Endothelial cell of hepatic sinusoid (primary cell): ENCODE measurements around the gene DHRS1.

Source experiments
- in situ Hi-C: cut with HindIII; loops from 2 replicates; pipeline ENCODE4 v1.10.0; 2017; ENCODE audit warnings: low sequenced_read_pairs

Gene DHRS1

DNA sequence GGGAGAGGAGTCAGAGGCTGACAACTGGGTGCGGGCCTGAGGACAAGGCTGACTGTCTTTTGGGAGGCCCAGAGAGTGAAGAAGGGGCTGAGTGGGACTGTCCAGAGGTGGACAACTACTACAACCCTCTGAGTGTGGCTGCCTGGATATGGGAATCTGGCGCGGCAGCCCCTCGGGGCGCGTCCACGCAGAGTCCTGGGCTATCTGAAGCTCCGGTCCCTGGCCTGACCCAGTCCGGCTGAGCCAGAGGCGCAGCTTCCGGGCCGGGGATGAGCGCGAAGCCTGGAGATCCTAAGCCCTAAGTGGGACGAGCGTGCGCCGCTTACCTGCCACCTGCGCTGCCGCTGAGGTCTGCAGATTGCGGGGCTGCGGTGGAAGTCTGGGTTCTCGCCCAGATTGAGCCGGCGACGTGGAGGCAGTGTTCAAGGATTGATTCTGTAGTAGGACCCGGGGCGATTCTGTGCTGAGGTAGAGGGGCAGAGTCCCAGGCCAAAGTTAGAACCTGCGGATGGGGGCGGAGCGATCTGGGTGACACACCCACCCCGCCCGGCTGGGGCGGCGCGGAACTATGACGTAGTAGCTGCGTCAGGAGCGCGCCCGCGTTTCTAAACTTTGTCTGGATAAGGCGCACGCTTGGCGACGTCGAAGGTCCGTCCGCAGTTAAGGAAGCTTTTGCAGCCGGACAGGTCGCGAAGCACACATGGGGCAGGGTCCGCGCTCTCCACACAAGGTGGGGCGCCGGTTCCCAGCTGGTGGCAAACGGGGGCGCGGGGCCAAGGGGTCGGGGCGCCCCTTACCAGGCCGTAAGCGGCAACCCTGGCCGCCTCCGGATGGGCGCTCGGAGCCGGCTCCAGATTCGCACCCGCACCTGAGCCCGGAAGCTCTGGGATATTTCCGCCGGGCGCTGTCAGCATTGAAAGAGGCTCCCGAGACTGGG lies at the start of gene DHRS1, which contains the start of gene NOP9:
DHRS1 (minus strand) TSS at position 526 of the 937 bp plus-strand sequence. CDS start 674 bp downstream, outside the sequence.
NOP9 (plus strand) TSS at position 596 of the 937 bp plus-strand sequence; CDS start at position 701, 105 bp downstream.
- in situ Hi-C loops, result loop anchor here (5.0 to 10.0 kb wide), 2 partner anchors 37 to 95 kb away; partner anchors contain the start of genes TGM1 and TSSK4

DNA sequence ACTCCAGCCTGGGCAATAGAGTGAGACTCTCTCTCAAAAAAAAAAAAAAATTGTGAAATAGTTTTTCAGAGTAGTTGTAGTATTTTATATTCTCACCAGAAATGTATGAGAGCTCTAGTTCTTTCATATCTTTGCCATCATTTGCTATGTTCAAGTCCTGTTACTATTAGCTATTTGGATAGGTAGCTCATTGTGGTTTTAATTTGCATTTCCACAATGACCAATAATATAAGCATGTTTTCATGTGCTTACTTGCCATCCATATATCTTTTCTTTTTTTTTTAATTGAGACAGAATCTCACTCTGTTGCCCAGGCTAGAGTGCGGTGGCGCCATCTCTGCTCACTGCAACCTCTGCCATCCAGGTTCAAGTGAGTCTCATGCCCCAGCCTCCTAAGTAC lies 48.6 kb upstream of the DHRS1 start:
- in situ Hi-C loops, result no loop called here

GRCh38 chr14:24347134-24347533 lies 47.6 kb upstream of the DHRS1 start:
- in situ Hi-C loops, result no loop called here

DNA sequence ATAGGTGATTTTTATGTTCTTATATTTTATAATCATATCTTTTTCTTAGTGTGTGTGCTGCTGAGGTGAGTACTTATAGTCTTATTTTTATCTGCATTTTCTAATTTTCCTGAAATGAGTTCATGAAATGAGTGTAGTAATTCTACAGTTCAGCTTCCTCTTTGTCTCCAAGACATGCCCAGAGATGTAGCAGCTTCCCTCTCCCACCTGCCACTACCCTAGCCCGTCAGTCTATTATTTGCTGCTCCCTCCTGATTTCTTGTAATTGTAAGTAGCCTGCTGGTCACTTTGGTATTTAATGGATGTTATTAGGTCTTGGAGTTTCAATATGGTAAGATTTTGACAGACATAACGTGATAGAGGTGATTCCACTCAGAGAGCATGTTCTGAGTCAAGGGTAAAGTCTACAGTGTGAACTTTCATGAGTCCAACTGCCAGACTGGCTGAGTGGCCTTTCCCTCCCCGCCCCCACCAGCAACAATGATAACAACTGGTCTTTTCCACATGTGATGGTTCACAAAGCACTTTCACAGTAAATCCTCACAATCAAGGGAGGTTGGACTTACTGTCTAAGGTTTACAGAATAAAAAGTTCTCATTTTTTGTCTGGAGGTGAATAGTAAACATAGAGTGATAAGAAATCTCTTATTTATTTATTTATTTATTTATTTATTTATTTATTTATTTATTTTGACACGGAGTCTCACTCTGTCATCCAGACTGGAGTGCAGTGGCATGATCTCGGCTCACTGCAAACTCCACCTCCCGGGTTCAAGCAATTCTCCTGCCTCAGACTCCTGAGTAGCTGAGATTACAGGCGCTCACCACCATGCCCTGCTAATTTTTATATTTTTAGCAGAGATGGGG lies 44.4 kb upstream of the DHRS1 start:
- in situ Hi-C loops, result no loop called here

DNA sequence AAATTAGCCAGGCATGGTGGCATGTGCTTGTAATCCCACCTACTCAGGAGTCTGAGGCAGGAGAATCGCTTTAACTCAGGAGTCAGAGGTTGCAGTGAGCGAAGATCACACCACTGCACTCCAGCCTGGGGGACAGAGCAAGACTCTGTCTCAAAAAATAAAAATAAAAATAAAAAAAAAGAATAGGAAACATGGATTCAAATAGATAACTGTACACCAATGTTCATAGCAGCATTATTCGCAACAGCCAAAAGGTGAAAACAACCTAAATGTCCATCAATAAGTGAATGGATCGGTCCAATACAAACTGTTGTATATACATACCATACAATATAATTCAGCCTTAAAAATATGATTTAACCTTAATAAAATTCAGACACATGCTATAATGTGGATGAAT lies 43.3 kb upstream of the DHRS1 start:
- in situ Hi-C loops, result no loop called here

DNA sequence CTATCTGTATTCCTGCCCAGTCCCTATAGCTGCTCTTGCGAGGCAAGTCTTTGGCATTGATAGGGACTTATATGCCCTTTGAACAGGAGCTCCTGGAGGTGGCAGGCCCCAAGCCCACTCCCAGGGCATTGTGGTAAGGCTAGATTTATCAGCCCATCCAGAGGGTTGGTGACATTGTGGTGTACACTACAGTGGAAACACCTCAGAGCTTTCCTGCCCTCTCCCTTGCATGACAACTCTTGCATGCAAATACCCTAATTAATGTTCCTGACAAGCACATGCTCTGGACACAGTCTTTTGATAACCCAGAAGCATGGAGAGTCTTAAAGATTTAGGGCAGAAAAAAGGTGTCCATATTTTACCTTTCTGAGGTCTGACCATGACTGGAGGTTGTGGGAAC lies 41.0 kb upstream of the DHRS1 start:
- in situ Hi-C loops, result no loop called here

GRCh38 chr14:24339284-24340151 lies 39.9 kb upstream of the DHRS1 start, which contains the start of gene RIPK3:
Gene RIPK3 (minus strand): TSS chr14:24339991. CDS start chr14:24339826, 165 bp downstream.
- in situ Hi-C loops, result loop anchor here (5.0 kb wide), 2 partner anchors 62 to 98 kb away; no protein-coding TSS in a partner anchor

DNA sequence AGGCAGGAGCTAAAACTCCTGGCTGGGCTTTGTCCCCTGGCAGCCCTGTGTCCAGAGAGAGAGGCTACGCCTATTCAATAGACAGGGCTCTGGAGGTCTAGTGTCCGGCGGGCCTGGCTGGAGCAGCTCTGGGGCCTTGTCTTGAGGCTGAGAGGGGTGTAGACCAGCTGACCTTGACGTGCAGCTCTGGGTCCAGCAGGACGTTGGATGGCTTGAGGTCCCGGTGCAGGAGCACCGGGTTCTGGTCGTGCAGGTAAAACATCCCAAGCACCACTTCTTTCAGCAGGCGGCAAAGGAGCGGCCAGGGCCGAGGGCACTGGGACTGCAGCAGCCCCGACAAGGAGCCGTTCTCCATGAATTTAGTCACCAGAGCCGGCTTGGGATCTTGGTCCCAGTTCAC lies 39.3 kb upstream of the DHRS1 start:
- in situ Hi-C loops, result loop anchor here (5.0 kb wide), 2 partner anchors 62 to 98 kb away; no protein-coding TSS in a partner anchor

DNA sequence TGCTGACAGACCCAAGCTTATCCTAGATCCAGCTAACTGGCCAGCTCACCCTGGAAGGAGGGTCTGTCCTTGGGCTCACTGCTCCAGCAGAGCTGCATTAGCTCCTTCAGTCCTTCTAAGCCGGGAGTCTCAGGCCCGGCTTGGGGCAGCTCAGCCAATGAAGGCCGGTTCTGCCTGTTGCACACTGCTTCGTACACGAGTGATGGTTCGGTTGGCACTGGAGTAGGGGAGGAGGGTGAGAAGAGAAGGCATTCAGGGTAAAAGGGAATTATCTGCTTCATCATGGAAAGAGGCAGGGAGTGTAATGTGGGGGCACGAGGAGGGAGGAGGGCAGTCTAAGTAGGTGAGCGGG lies 38.2 kb upstream of the DHRS1 start:
- in situ Hi-C loops, result loop anchor here (5.0 kb wide), 2 partner anchors 60 to 100 kb away; no protein-coding TSS in a partner anchor

- in situ Hi-C loops, result loop anchor here (5.0 kb wide), 2 partner anchors 60 to 100 kb away; no protein-coding TSS in a partner anchor
Measured at GRCh38 chr14:24337144-24337823, 37.7 kb upstream of the DHRS1 start.

- in situ Hi-C loops, result loop anchor here (5.0 kb wide), 2 partner anchors 58 to 102 kb away; no protein-coding TSS in a partner anchor
Measured at GRCh38 chr14:24335461-24336171, 36.0 kb upstream of the DHRS1 start.

DNA sequence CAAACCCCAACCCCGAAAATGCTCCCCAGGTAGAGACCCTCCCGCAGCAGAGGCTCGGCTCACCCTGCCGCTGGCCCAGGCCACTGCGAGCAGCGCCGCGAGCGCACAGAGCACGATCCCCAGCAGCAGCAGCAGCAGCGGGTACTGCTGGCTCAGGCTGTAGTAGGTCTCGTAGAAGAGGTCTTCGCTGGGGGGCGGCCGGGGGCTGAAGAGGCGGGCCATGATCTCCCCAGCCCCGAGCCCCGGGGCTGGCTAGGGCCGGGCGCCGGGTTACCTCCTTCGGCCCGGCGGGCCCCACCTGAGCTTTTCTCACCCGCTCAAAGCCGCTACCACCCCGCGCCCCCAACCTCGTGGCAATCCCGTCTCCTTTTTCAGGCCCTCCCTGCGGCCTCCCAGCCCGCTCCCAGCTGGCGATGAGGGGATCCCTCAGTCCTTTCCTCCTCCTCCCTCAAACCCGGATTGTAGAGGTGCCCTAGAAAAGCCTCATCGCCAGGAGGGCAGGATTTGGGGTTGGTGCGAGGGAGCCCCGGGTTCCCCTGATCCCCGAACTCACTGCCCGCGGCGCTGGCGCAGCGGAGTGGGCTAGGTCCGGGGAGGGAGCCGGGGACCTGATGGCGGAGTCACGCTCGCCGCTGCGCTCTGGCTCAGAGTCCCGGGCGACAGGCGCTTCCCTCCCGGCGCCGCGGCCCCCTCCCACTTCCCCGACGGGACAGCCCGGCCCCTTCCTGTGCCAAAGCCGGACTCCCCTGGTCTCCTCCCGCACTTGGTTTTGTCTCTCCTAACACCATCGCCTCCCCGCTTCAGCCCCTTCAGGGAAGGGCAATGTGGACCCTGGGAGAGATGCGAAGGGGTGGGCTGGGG lies 35.1 kb upstream of the DHRS1 start, which contains the start of gene ADCY4:
ADCY4 (minus strand) TSS at position 641 of the 861 bp plus-strand sequence; CDS start at position 222, 419 bp downstream.
- in situ Hi-C loops, result loop anchor here (5.0 kb wide), 2 partner anchors 57 to 103 kb away; no protein-coding TSS in a partner anchor

- in situ Hi-C loops, result no loop called here
Measured at GRCh38 chr14:24332268-24332993, 32.9 kb upstream of the DHRS1 start.

DNA sequence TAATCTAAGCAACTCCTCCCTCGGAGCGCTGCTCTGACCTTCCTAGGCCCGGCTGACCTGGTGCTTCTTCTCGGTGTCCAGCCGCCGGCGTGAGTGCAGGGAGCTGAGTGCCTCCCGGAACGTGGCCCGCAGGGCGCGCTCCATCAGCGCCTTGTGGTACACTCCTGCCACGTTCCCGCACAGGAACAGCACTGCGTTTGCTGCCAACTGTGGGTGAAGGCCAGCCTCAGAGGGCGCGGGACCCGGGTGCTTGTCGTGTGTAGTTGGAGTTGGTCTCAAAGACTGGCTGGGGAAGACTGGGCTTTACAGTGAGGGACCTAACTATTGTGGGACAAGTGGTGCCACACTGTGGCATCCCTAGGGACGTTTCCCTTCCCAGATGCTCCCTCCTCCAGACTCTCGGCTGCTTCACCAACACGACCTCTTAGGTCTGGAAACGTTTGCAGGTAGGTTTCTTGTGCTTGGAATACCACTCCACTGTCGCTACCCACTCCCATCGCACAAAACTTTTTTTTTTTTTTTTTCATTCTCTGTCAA lies 32.2 kb upstream of the DHRS1 start:
- in situ Hi-C loops, result no loop called here

DNA sequence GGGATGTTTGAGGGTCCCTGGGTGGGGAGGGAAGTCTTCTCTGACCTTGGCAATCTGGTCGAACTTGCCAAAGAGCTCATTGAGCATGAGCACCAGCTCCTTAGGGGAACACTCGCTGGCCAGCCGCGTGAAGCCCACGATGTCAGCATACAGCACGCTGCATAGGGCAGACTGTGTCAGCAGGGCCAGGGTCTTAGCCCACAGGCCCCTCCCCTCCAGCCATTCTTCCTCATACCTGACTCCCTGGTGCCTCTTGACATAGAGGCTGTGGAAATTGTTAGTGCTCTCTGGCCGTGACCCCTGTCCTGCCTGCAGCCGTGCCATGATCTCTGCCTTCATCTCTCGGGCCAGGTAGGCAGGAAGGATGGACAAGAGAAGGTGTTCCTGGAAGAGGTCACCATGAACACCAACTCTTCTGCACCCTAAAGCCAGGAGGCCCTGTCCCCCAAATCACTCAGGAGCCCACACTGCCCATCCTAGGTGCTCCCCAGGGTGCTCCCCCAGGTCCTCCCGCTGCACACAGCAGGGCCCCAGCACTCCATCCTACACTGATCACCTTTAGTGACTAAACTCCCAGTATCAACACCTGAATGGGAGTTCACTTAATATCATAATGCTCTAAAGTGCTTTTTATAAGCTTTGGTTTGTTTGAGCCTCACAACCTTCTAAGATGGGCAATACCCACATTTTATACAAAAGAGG lies 31.5 kb upstream of the DHRS1 start:
- in situ Hi-C loops, result no loop called here

GRCh38 chr14:24329736-24330135 lies 30.2 kb upstream of the DHRS1 start:
- in situ Hi-C loops, result no loop called here
